PC-3 (cell line): ENCODE data around the gene AGAP1. TPM values are rescaled to one million over a fixed set of nuclear protein-coding genes. Genes with fewer than 3 reads are reported as not detected.

Source experiments
- ATAC-seq: fragments of 200-7000 bp; cut with Tn5 transposase; 2 replicates; pipeline ENCODE4 v1.9.1; 2020; ENCODE audit warnings: mild to moderate bottlenecking, moderate library complexity
- BruUV-seq: library from RNA; stranded (reverse); fragments of 400-500 nt; replicated peaks from 2 replicates; lab custom pipeline; 2021; lab: Mats Ljungman, UMichigan
- CTCF ChIA-PET: fragments of 300-600 bp; sonication (Branson Sonifier 250); formaldehyde crosslinking; loops from one replicate; lab custom pipeline; 2022; ENCODE audit warnings: antibody characterized with exemption; lab: Charles Lee
- POLR2A ChIA-PET: fragments of 300-600 bp; sonication (Branson Sonifier 250); formaldehyde crosslinking; loops from one replicate; lab custom pipeline; 2022; ENCODE audit warnings: antibody characterized with exemption; ENCODE audit not compliant: unreplicated experiment; lab: Charles Lee
- DNase-seq: peaks from one replicate; pipeline ENCODE4 v3.0.0-alpha.2; 2015
- H2AFZ ChIP-seq: fragments of 300-600 bp; sonication (generic); 2 replicates; pipeline ENCODE4 v1.6.0; 2016; ENCODE audit warnings: antibody characterized with exemption, low read length
- H3F3A ChIP-seq: fragments of 300-600 bp; sonication (generic); one replicate; pipeline ENCODE4 v1.6.0; 2017; ENCODE audit warnings: antibody characterized with exemption, low read length, control low read depth, mild to moderate bottlenecking; ENCODE audit not compliant: unreplicated experiment
- H3K27ac ChIP-seq: fragments of 300-600 bp; sonication (generic); 2 replicates; pipeline ENCODE4 v1.5.1; 2016; ENCODE audit warnings: mild to moderate bottlenecking, low read length
- H3K27me3 ChIP-seq: fragments of 300-600 bp; sonication (generic); 2 replicates; pipeline ENCODE4 v1.6.1; 2016; ENCODE audit warnings: low read length, mixed read lengths
- H3K36me3 ChIP-seq: fragments of 300-600 bp; sonication (generic); 2 replicates; pipeline ENCODE4 v1.6.1; 2016; ENCODE audit warnings: low read depth, mixed run types, low read length, mixed read lengths
- H3K4me1 ChIP-seq: fragments of 300-600 bp; sonication (generic); 2 replicates; pipeline ENCODE4 v1.5.1; 2016; ENCODE audit warnings: low read length; ENCODE audit not compliant: insufficient read depth
- H3K4me2 ChIP-seq: fragments of 300-600 bp; sonication (generic); 2 replicates; pipeline ENCODE4 v1.6.0; 2016; ENCODE audit warnings: low read length
- H3K4me3 ChIP-seq: fragments of 300-600 bp; sonication (generic); 2 replicates; pipeline ENCODE4 v1.5.1; 2016; ENCODE audit warnings: mild to moderate bottlenecking, low read length, mixed read lengths
- H3K79me2 ChIP-seq: fragments of 300-600 bp; sonication (generic); 2 replicates; pipeline ENCODE4 v1.6.1; 2017; ENCODE audit warnings: low read length, mixed read lengths
- H3K9ac ChIP-seq: fragments of 300-600 bp; sonication (generic); 2 replicates; pipeline ENCODE4 v1.6.0; 2016; ENCODE audit warnings: mild to moderate bottlenecking, low read length
- H3K9me2 ChIP-seq: fragments of 300-600 bp; sonication (generic); replicated peaks from 2 replicates; pipeline ENCODE4 v1.6.1; 2016; ENCODE audit warnings: mixed run types, low read length, mixed read lengths
- H3K9me3 ChIP-seq: fragments of 300-600 bp; sonication (generic); 2 replicates; pipeline ENCODE4 v1.6.1; 2016; ENCODE audit warnings: low read length, mixed read lengths
- H4K20me1 ChIP-seq: fragments of 300-600 bp; sonication (generic); 2 replicates; pipeline ENCODE4 v1.6.1; 2016; ENCODE audit warnings: low read length, mixed read lengths
- EZH2 ChIP-seq: fragments of 300-600 bp; sonication (generic); IDR thresholded peaks from one replicate; pipeline ENCODE4 v1.6.1; 2017; ENCODE audit warnings: antibody characterized with exemption, mild to moderate bottlenecking, low read length; ENCODE audit not compliant: unreplicated experiment
- EZH2phosphoT487 ChIP-seq: fragments of 300-600 bp; sonication (generic); IDR thresholded peaks from 2 replicates; pipeline ENCODE4 v1.6.1; 2018; ENCODE audit warnings: mild to moderate bottlenecking, antibody characterized with exemption, low read length, borderline replicate concordance
- intact Hi-C: fragments of 100-400 bp; cut with micrococcal nuclease; formaldehyde crosslinking; loops from 2 replicates; pipeline ENCODE4 v1.9.0; 2023
- total RNA-seq: library from RNA; depleted of rRNA; stranded (reverse); fragments of >200 nt; gene quantifications from 2 replicates; pipeline ENCODE4 v1.2.3, GENCODE V29; 2014
- TF ChIP-seq, protein P1 (sequence below): fragments of 300-600 bp; sonication (generic); conservative IDR thresholded peaks from 2 replicates; pipeline ENCODE4 v1.5.1; 2017; ENCODE audit warnings: antibody characterized with exemption, low read depth, mild to moderate bottlenecking, low read length

AGAP1 gene
- total RNA-seq, 1 experiment from 2014 or later, result 31.0 TPM

DNA sequence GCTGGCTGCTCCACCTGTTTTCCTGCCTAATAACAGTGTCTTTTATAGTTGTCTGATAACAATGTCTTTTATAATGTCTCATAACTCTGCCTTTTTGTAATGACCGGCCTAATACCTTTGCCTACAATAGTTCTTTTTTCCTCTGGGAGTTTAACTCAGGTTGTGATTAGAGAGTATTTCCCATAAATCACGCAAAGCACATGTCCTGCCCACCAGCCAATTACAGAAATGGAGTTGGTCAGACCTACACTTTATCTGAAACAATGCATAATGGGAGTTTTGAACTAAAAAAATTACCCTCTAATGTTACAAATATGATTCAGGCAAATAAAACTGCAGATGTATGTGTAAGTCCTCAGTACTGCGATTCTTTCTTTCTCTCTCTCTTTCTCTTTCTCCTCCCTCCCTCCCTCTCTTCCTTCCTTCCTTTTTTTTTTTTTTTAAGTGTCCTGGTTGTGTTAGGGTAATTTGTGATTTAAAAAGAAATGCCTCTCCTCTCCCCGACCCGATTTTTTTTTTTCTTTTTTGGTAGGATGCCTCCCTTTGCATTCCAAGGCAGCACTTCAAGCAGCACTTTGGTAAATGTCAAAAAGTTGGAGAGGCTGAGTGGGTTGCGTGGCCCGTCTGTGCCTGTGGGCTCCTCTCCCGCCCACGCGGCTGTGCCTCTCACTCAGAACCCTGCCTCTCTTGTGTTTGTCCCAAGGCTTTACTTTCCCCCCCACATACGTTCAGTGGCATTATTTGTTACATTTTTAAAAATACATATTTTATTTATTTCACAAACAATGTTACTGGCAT, 147.3 kb downstream of the AGAP1 start:
- H3K9me2 ChIP-seq, result no peaks in the 10 kb centered on the region
- ATAC-seq, result no peak
- no peak overlapping the region for H3K4me3 ChIP-seq
- no peak overlapping the region for H3K27ac ChIP-seq
- CTCF ChIA-PET, result no interaction called here
- no peaks in the 10 kb centered on the region for H3K9me3 ChIP-seq
- no peaks in the 10 kb centered on the region for H3F3A ChIP-seq
- H3K4me1 ChIP-seq, result no peaks in the 10 kb centered on the region
- H3K27me3 ChIP-seq, result no peaks in the 10 kb centered on the region
- no TSS peak for BruUV-seq
- peaks cover 73% of the 10 kb centered on the region for H3K79me2 ChIP-seq
- H3K4me2 ChIP-seq, result no peak overlapping the region
- no peaks in the 10 kb centered on the region for H3K36me3 ChIP-seq
- POLR2A ChIA-PET, result no interaction called here
- DNase-seq, result no peak
- intact Hi-C loops, result no loop called here
- H3K9ac ChIP-seq, result no peak overlapping the region
- TF ChIP-seq, protein P1, sequence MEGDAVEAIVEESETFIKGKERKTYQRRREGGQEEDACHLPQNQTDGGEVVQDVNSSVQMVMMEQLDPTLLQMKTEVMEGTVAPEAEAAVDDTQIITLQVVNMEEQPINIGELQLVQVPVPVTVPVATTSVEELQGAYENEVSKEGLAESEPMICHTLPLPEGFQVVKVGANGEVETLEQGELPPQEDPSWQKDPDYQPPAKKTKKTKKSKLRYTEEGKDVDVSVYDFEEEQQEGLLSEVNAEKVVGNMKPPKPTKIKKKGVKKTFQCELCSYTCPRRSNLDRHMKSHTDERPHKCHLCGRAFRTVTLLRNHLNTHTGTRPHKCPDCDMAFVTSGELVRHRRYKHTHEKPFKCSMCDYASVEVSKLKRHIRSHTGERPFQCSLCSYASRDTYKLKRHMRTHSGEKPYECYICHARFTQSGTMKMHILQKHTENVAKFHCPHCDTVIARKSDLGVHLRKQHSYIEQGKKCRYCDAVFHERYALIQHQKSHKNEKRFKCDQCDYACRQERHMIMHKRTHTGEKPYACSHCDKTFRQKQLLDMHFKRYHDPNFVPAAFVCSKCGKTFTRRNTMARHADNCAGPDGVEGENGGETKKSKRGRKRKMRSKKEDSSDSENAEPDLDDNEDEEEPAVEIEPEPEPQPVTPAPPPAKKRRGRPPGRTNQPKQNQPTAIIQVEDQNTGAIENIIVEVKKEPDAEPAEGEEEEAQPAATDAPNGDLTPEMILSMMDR, result no peak
- TF ChIP-seq EZH2phosphoT487 (no peak), EZH2 (no peak)
- H4K20me1 ChIP-seq, result no peaks in the 10 kb centered on the region
- no peak overlapping the region for H2AFZ ChIP-seq

DNA sequence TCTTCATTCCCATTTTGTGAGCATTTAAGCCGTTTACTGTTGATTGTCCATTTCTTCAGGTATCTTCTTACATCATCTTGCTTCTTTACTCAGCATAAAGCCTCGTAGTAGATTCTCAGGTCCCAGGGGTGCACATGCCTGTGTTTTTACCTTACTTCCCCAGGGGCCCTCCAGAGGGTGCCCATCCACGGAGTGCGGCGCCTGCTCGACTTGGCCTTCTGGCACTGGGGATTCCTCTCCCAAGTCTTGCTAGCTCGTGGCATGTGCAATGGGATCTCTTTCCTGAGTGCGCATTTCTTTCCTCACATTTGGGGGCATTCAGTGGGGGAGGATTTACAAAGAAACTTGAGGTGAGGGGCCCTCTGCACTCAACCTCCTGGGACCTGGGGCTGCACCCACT, 148.1 kb downstream of the AGAP1 start:
- DNase-seq (no peak), ATAC-seq (no peak)
- Histone ChIP-seq H3K4me1 (no peaks in the 10 kb centered on the region), H4K20me1 (0 out of 2 replicates have a peak, but pooled peaks cover 3% of the 10 kb centered on the region), H3K79me2 (peaks cover 73% of the 10 kb centered on the region), H3K27me3 (no peaks in the 10 kb centered on the region), H3K4me3 (no peak overlapping the region), H3K9me2 (no peaks in the 10 kb centered on the region), H3K9ac (no peak overlapping the region), H2AFZ (no peak overlapping the region), H3K4me2 (no peak overlapping the region), H3K9me3 (no peaks in the 10 kb centered on the region), H3F3A (no peaks in the 10 kb centered on the region), H3K27ac (no peak overlapping the region), H3K36me3 (no peaks in the 10 kb centered on the region)
- no TSS peak for BruUV-seq
- CTCF ChIA-PET, result no interaction called here
- POLR2A ChIA-PET, result no interaction called here
- TF ChIP-seq, protein P1, result no peak
- TF ChIP-seq EZH2 (no peak), EZH2phosphoT487 (no peak)
- intact Hi-C loops, result no loop called here

DNA sequence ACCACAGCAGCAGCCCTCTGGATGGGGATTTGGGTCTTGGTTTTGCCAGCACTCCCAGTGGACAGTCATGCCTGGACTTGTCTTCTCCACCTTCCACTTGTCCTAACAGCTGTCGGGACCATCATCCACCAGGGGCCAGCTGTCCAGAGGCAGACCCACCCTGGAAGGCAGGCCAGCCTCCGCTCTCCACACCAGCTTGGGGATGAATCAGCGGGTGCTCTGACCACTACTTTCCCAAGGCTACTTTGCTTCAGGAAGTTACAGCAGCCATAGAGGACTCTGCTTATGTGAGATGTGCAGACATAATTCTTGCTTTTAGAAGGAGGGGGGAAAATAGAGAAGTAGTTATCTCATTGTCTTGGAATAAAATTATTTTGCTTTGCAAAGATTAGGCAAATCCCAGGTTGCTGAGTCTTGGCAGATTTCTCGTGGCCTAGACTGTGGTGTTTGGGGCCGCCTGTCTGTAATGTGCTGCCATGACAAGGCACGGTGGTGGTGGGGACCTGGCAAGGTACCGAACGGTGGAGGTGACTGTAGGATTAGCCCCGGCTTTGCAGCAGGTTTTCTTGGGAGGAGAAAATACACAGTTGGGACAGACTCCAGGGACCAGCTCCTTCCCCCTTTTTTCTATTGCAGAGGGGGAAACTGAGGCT, 148.7 kb downstream of the AGAP1 start:
- no peaks in the 10 kb centered on the region for H3K27me3 ChIP-seq
- H2AFZ ChIP-seq, result no peak overlapping the region
- intact Hi-C loops, result no loop called here
- H3K27ac ChIP-seq, result no peak overlapping the region
- no peaks in the 10 kb centered on the region for H3K9me3 ChIP-seq
- H3K9ac ChIP-seq, result no peak overlapping the region
- ChIA-PET POLR2A (no interaction called here), CTCF (no interaction called here)
- no peak overlapping the region for H3K4me3 ChIP-seq
- H3K4me1 ChIP-seq, result no peaks in the 10 kb centered on the region
- 0 out of 2 replicates have a peak, but pooled peaks cover 3% of the 10 kb centered on the region for H4K20me1 ChIP-seq
- no peaks in the 10 kb centered on the region for H3K36me3 ChIP-seq
- no peak overlapping the region for H3K4me2 ChIP-seq
- no peaks in the 10 kb centered on the region for H3F3A ChIP-seq
- no peak for DNase-seq
- no peak for TF ChIP-seq EZH2
- TF ChIP-seq, protein P1, result no peak
- TF ChIP-seq EZH2phosphoT487, result no peak
- H3K9me2 ChIP-seq, result no peaks in the 10 kb centered on the region
- peaks cover 78% of the 10 kb centered on the region for H3K79me2 ChIP-seq
- no TSS peak for BruUV-seq
- ATAC-seq, result no peak
